AG04450 (cell line): ENCODE data around the gene ACOT9. TPM values are rescaled to one million over a fixed set of nuclear protein-coding genes. Genes with fewer than 3 reads are reported as not detected.

Source experiments
- CTCF ChIA-PET: fragments of 300-600, 350-600 bp; formaldehyde crosslinking; extraction: SDS; loops from one replicate; lab custom pipeline; 2022; ENCODE audit warnings: antibody characterized with exemption, inconsistent platforms; lab: Charles Lee
- POLR2A ChIA-PET: fragments of 350-600 bp; formaldehyde crosslinking; extraction: SDS; loops from one replicate; lab custom pipeline; 2021; ENCODE audit warnings: antibody characterized with exemption, inconsistent platforms; lab: Yijun Ruan, JAX
- DNase-seq: peaks from one replicate; pipeline ENCODE4 v3.0.0-alpha.2; 2011; ENCODE audit warnings: low read depth, low spot score
- H3K27ac ChIP-seq: one replicate; pipeline ENCODE4 v1.5.1; 2012; ENCODE audit warnings: low read depth, low read length, control low read depth
- H3K27me3 ChIP-seq: one replicate; pipeline ENCODE4 v1.6.0; 2012; ENCODE audit warnings: low read length; ENCODE audit not compliant: control insufficient read depth, insufficient read depth
- H3K4me3 ChIP-seq: 2 replicates; pipeline ENCODE4 v1.5.1; 2011; ENCODE audit warnings: mild to moderate bottlenecking, low read depth, low read length, control low read depth
- H3K9me3 ChIP-seq: 2 replicates; pipeline ENCODE4 v1.5.1; 2012; ENCODE audit warnings: low read length; ENCODE audit not compliant: control insufficient read depth, insufficient read depth
- polyA plus RNA-seq: library from polyadenylated mRNA; depleted of rRNA; stranded (reverse); fragments of >200 nt; gene quantifications from 2 replicates; pipeline ENCODE4 v1.2.3, GENCODE V29; 2011
- TF ChIP-seq, protein P1 (sequence below): IDR thresholded peaks from 2 replicates; pipeline ENCODE4 v1.5.1; 2011; ENCODE audit warnings: low read depth, low read length, control low read depth, inconsistent platforms

Gene ACOT9
- polyA plus RNA-seq, 1 experiment = 62.5 TPM

DNA sequence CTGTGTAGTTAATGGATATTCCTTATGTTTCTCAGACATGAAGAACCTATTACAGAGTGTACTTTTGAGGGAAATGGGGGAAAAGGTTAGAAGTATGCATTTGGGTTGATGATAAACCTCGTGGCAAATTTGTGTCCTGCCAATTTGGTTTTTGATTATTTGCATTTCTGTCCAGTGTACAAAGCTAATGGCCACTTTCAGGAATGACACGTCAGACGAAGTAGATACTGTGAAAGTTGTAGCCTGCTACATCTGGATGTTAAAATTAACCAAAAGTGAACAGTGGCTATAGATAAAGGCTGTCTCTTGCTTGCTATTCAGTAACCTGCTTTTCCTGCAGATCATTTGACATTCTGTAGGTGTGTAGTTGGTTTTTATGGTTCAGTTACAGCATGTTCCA, 74.7 kb downstream of the ACOT9 start:
- Histone ChIP-seq H3K4me3 (peak overlapping the region; percentile 79), H3K9me3 (no peaks in the 10 kb centered on the region; the same call in 1 of the 2 replicates), H3K27me3 (no peaks in the 10 kb centered on the region), H3K27ac (no peak overlapping the region)
- ChIA-PET CTCF (no interaction called here), POLR2A (no interaction called here)
- TF ChIP-seq, protein P1, sequence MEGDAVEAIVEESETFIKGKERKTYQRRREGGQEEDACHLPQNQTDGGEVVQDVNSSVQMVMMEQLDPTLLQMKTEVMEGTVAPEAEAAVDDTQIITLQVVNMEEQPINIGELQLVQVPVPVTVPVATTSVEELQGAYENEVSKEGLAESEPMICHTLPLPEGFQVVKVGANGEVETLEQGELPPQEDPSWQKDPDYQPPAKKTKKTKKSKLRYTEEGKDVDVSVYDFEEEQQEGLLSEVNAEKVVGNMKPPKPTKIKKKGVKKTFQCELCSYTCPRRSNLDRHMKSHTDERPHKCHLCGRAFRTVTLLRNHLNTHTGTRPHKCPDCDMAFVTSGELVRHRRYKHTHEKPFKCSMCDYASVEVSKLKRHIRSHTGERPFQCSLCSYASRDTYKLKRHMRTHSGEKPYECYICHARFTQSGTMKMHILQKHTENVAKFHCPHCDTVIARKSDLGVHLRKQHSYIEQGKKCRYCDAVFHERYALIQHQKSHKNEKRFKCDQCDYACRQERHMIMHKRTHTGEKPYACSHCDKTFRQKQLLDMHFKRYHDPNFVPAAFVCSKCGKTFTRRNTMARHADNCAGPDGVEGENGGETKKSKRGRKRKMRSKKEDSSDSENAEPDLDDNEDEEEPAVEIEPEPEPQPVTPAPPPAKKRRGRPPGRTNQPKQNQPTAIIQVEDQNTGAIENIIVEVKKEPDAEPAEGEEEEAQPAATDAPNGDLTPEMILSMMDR = no peak
- no peak for DNase-seq

DNA sequence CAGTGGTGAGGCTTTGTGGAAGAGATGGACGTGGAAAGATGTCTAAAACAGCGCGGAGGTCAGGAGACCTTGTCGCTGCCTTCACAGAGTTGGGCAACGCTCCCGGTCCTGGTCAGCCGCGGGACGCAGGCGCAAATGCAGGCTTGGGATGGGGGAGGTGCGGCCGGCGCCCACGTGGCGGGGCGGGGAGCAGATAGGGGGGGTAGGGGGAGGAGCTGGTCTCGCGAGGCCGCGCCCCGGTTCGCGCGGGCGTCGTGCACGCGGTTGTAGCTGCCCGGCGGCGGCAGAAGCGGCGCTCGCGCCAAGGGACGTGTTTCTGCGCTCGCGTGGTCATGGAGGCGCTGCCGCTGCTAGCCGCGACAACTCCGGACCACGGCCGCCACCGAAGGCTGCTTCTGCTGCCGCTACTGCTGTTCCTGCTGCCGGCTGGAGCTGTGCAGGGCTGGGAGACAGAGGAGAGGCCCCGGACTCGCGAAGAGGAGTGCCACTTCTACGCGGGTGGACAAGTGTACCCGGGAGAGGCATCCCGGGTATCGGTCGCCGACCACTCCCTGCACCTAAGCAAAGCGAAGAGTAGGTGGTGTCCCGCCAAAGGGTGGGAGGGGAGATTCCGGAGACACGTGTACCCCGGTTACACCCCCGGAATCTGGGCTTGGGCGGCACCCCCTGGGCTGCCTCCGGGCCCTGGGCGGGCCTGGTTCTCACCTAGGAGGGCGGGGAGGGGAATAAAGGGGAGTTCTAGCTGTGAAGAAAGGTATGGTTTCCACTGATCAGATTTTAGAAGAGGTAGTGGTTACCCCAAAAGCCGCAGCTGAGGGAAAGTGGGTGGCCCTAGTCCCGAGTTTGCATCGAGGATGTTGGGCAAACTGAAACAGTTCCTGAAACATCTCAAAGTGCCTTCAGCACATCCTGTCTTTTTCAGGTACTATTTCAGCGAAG, 75.6 kb downstream of the ACOT9 start, which contains the start of gene PRDX4:
PRDX4 (plus strand) TSS at position 255 of the 939 bp plus-strand sequence; CDS start at position 333, 78 bp downstream.
- Histone ChIP-seq H3K4me3 (peak within 1 kb of the TSS; percentile 79), H3K27ac (peak within 1 kb of the TSS; percentile 39), H3K9me3 (no peaks in the 10 kb centered on the region; the same call in 1 of the 2 replicates), H3K27me3 (no peaks in the 10 kb centered on the region)
- DNase-seq = peak; percentile 59
- TF ChIP-seq, protein P1 = no peak
- ChIA-PET CTCF (interaction anchor here (1.0 kb wide), 1 partner anchor 1682 kb away, joined by 5 read pairs; no protein-coding TSS in a partner anchor), POLR2A (no interaction called here)

DNA sequence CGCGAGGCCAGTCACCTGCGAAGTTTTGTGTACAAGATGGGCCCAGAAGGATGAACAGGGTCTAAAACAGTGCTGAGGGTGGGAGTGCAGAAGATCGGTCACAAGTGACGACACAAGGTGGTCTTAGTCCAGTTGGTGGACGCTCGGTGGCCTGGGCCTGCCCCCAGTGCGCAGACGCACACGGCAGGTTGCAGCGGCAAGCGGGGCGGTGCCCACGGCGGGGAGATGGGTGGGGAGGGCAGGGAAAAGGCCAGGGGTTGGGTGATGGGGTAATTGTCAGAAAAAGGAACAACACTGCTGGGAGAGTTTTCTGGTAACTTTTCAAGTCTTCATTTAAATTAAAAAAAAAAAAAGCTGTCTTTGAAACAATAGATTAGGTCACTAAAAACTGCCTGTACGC, 76.8 kb downstream of the ACOT9 start:
- Histone ChIP-seq H3K4me3 (no peak overlapping the region), H3K27ac (no peak overlapping the region), H3K9me3 (no peaks in the 10 kb centered on the region; the same call in 1 of the 2 replicates), H3K27me3 (no peaks in the 10 kb centered on the region)
- DNase-seq = no peak
- ChIA-PET POLR2A (no interaction called here), CTCF (interaction anchor here (1.0 kb wide), 1 partner anchor 1681 kb away, joined by 5 read pairs; no protein-coding TSS in a partner anchor)
- TF ChIP-seq, protein P1 = no peak

DNA sequence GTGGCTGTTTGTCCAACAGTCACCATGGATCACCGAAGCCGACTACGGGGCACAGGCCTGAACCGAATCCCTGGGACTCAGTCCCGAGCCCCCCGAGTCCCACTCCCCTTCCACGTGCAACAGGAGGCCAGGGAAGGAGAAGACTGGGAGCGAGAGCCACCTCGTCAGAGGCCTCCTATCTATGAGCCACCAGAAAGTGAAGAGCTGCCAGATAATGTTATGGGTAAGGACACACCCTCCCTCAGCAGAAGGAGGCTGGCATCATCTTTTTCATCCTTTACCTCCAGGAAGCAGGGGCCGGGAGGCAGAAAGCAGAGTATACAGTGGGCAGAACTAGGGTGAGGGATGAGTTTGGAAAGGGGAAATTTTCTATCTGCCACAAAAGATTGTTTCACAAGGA, 78.6 kb downstream of the ACOT9 start:
- H3K4me3 ChIP-seq = no peak overlapping the region
- H3K9me3 ChIP-seq = no peaks in the 10 kb centered on the region; the same call in 1 of the 2 replicates
- TF ChIP-seq, protein P1 = no peak
- H3K27me3 ChIP-seq = no peaks in the 10 kb centered on the region
- no peak for DNase-seq
- POLR2A ChIA-PET = no interaction called here
- no peak overlapping the region for H3K27ac ChIP-seq
- CTCF ChIA-PET = no interaction called here

DNA sequence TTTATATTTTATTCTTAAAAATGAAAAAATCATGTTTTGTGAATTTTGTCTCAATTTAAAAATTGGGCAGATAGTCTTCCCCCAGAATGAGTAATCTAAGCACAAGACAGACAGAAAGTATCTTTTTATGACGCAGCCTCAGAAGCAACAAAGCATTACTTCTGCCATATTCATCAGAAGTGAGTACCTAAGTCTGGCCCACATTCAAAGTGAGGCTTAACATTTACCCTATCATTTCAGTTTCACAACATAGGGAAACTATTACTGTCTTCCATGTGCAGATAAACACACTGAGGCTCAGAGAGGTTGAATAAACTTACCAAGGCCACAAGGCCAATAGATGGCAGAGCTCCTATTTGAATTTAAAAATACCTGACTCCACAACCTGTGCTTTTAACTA, 80.2 kb downstream of the ACOT9 start:
- TF ChIP-seq, protein P1 = no peak
- Histone ChIP-seq H3K9me3 (no peaks in the 10 kb centered on the region; the same call in 1 of the 2 replicates), H3K27me3 (no peaks in the 10 kb centered on the region), H3K27ac (peak overlapping the region; percentile 39), H3K4me3 (no peak overlapping the region)
- POLR2A ChIA-PET = no interaction called here
- peak; percentile 34 for DNase-seq
- CTCF ChIA-PET = no interaction called here
